HG03571 (cell line): ENCODE data around the gene CPEB1.
A peak's percentile ranks its signal among the peaks of the same experiment; 100 is the strongest.
"Not testable (repeated sequence)": the region's sequence is repeated elsewhere in the genome, so short reads cannot be mapped to it uniquely, and the experiment has no call there.

Source experiments
- ATAC-seq: cut with Tn5 transposase; IDR thresholded peaks from one replicate; pipeline ENCODE4 v1.9.1; 2021; ENCODE audit not compliant: unreplicated experiment

CPEB1 gene

DNA sequence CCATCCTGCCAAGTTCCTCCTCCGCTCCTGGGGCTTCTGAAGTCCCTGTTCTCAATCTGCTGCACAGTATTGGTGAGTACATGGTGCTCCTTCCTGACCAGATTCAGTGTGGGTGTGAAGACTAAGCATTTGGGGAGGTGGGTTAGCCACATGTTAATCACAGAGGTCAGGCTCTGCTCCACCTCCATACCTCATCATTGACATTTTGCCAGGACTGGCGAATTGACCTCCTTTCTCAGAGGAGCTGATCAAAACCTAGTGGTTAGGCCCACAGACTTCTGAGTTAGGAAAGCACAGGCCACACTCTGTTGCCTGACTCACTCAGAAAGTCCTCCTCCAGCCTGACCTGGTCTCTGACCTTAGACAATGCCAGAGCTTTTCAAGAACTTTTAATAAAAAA is 98.5 kb downstream of the CPEB1 start:
- no peak for ATAC-seq

DNA sequence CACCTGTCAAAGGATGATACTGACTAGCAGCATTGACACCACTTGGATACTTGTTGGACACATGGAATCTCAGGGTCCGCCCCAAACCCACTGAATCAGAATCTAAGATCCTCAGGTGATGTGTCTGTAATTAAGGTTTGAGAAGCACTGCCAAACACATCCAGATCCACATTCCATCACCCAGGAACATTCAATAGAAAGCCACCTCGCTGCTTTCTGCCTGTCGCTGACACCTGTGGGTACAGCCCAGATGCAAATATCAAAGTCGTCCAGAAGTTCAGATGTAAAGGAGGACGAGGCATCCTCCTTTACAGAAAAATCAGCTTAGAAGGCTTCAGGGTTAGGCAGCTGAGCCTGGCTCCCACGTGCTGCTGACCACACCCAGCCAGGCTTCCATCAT is 101.7 kb downstream of the CPEB1 start:
- ATAC-seq = no peak

DNA sequence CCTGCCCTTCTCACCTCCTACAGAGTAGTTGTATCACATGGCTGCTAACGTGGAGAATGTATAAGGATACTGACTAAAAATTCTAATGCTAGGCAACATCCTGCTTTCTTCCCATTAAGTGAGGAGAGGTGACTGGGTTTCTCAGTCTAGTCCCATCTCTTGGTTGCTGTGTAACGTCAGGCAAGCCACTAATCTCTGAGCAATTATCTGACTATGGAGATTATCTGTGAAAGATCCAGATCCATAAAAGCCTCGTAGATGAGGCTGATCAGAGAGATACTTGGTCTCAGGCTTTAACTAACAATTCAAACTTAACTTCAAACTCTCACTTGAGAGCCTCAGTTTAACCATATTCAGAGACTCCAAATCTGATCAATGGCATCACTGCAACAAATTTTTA is 102.2 kb downstream of the CPEB1 start:
- ATAC-seq = no peak

DNA sequence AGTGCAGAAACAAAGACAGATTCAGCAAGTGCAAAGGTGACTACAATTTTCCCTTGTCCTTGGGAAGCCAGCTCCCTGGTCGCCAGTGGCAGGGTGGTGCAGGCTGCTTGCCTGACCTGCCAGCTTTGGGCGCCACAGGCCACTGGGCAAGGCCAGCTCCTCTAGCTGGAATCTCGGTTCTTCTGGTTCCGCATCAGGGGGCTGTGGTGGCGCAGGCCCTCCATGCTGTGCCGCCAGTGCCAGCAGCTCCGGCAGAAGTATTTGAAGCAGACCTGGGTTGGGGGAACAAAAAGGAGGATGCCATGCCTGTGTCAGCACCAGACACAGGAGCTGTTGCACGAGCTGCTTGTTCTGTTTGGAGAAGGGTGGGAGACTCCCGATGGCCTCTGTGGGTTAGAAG is 102.7 kb downstream of the CPEB1 start:
- ATAC-seq = no peak

DNA sequence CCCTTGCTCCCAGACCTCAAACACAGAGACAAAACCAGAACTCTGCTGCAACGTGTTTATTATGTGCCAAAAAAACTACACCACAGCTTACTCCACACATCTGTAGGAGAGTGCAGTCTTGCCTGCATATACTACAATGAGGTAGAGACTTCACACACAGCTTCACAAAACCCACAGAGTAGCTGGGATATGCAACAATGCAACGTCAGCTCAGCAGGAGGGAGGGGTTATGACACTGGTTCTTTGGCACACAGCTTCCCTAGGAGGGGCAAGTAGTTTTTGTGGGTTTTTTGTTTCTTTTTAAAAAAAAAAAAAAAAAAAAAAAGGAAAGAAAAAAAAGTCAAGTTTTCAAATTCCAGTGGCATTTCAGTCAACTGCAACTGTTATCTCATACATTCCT is 104.0 kb downstream of the CPEB1 start:
- no peak for ATAC-seq

DNA sequence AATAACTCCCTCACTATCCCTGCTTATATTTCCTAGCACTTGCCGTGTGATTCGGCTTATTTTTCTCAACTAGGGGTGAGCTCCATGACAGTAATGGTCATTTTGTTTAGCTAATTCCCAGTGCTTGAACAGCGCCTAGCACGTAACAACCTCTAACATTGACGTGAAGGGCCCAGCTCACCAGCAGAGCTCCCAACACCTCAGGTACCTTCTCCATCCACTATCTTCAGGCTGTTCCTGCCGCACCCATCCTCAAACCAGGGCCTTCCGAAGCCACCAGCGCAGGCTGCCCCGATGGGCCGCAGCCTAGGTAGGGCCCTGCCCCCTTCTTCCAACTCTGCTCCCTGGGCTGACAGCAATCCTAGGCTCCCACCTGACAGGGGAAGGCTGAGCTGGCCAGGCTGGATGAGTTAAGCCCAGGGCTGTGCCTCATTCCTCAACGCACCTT is 106.2 kb downstream of the CPEB1 start:
- ATAC-seq = no peak

DNA sequence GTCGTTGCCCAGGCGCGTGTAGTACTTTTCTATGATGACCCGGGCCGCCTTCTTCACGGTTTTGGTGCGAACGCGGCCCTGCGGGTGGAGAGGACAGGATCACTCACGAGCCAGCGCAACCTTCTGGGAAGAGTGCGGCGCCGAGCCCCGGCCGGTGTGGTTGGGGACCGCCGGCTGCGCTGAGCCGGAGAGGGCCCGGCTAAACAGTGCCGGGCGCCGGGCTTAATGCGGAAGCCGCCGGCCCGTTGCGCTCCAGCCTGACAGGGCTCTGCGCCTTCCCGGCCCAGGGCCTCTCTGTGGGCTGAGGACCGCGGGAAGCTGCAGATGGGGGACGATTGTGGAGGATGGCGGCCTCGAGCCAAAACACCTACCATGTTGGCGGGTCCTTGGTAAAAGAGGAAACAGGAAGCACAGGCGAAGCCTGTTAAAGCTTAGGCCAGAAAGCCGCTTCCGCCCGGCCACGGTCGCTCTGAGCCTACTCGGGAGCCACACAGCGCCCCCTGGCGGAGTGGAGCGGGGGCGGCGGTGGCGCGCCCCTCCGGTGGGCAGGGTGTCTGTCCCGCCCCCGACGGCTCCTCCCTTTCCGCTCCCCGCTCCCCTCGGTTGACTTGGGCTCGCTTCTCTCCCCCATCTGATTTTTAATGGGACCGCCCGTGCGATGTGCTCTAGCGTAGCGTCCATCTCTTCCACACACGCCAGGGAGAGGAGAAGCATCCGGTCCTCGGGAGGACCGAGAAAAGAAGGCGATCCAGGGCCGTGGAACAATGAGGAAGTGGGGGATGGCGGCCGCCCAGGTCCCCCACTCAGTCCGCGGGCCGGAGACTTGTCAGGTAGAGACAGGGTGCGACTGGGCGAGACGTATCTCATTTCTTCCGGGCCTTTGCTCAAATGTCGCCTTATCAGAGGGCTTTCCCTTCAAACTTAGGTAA is 106.8 kb downstream of the CPEB1 start, which contains the start of gene RPS17:
TSS of gene RPS17 (minus strand) at position 403 of the 929 bp plus-strand sequence. CDS start at position 374, 29 bp downstream.
- ATAC-seq = peak; percentile 96

DNA sequence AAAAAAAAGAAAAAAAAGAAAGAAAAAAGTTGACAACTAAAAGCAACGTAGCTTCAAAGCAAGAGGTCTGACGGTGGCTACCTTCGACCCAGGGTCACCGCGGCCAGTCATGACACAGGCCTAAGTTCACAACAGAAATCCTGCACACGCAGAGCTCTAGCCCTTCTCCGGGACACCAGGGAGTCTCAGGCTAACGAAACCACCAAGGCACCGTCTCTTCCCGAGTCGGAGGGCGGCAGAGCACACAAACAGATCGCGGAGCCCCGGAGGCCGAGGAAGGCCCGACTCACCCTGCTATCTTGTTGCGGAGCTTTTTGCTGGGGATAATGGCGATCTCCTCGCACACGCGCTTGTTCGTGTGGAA is 107.5 kb downstream of the CPEB1 start:
- ATAC-seq = no peak

DNA sequence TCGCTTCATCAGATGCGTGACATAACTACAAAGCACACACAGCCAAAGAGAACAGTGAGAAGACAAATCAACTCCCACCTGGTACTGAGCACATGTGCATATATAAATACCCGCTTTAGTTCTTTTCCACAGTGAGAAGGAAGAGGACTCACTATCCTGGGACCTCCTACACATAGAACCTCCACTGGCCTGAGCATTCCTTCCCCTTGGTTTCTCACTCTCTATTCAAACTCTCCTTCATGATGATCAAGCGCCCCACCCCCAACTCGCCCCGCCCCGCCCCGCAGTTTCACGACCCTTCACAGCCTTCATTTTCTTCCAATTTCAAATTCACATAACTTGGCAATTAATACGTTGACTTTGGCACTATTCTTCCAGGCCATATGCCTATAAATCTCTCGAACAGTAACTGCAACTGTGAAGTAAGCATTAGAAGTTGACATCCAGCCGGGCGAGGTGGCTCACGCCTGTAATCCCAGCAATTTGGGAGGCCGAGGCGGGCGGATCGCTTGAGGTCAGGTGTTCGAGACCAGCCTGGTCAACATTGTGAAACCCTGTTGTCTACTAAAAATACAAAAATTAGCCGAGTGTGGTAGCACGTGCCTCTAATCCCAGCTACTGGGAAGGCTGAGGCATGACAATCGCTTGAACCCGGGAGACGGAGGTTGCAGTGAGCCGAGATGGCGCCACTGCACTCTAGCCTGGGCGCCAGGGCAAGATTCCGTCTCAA is 108.0 kb downstream of the CPEB1 start:
- no peak for ATAC-seq

DNA sequence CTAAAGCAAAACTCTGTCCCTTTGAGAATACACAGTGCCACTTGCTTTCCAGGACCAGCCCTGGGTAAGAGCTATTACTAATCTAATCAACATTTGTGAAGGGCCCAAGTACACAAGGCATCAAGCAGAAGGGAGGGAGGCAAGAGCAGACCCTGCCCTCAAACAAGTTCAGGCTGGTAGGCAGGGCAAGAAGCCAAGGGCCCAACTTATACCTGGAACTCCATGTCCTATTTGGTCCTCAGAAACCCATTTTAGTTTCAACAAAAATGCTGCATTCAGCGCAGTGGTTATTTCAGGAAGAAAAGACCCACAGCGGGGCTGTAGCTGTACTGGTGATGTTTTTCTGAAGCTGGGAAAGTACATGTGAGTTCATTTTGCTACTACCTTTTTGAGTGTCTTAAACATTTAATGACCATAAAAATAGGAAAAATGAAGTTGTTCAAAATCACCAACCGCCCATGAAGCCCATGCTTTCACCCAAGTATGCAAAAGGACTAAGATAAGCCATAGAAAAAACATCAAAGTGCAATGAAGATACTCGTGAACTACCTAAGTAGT is 109.7 kb downstream of the CPEB1 start:
- ATAC-seq = no peak

DNA sequence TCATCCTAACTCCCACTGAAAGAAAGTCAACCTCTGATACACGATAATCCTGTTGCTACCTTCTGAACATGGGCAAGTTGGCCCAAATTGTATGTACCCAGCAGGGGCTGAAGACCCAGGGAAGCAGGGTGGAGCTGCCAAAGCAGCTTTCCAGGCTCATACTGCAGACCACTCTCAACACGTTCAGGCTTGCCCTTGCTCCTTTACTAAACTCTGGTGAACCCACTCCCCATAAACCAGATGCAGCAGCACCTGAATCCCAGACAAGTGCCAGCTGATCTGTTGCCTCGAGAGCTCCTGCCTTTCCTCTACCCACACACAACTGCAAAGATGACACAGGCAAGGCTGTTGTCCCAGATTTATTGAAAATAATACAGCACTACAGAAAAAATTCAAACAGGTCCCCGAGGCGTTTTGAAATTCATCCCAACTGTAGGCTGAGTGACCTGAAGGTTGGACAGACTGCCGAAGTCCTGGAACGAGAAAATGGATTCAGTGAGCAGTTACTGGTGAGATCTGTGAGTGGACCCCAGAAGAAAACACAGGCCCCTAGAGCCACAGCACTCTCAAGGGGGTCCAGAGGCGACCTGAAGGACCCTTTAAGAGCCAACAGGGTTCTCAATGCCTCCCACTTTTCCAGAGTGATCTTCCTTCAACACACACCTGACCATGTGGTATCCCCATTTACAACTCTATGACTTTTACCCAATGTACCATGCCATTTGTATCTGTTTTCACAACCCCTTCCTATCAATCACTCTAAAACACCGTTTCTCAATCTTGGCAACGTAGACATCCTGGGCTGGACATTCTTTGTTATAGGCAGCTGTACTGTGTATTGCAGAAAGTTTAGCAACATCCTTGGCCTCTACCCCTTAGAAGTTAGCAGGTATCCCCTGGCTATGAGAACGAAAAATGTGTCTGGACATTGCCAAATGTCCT is 110.5 kb downstream of the CPEB1 start:
- no peak for ATAC-seq

DNA sequence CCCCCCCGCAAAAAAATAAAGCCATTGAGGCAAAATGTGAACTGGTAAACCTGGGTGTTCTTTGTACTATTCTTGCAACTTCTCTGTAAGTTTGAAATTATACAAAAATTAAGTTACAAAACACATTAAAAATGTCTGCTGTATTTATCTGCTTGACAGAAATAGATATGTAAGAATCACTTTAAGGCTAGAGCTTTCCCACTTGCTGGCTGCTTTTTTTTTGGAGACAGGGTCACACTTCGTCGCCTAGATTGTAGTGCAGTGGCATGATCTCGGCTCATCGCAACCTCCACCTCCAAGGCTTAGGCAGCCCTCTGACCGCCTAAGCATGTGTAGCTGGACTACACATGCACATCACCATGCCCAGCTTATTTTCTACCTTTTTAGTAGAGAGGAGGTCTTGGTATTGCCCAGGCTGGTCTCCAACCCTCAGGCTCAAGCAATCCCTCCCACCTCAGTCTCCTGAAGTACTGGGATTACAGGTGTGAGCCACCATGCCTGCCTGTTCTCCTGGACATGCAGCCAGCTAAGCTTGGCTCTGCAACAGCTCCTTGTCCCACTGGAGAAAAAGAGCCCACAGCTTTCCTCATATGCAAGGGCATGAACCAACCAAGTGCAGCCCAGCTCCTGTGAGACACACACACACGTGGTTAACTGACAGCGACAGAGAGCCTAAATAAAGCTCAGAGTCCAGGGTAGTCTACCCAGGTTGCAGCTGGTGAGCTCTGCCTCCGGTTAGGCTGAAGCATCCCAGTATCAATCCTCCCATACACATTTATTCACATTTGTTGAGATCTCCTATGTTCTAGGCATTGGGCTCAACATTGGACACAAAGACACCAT is 111.4 kb downstream of the CPEB1 start:
- ATAC-seq = no peak

DNA sequence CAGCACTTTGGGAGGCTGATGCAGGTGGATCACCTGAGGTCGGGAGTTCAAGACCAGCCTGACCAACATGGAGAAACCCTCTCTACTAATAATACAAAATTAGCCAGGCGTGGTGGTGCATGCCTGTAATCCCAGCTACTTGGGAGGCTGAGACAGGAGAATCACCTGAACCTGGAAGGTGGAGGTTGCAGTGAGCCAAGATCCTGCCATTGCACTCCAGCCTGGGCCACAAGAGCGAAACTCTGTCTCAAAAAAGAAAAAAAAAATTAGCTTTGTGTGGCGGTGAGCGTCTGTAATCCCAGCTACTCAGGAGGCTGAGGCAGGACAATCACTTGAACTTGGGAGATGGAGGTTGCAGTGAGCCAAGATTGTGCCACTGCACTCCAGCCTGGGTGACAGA is 112.0 kb downstream of the CPEB1 start:
- ATAC-seq = not testable (repeated sequence)

DNA sequence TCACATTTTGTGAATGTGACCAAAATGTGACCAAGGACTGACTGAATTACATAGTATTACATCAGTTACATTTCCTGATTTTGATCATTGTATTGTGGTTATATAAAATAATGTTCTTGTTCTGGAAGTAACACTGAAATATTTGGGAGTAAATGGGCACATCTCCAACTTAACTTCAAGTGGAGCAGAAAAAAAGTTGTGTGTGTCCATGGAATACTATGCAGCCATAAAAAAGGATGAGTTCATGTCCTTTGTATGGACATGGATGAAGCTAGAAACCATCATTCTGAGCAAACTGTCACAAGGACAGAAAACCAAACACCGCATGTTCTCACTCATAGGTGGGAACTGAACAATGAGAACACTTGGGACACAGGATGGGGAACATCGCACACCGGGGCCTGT is 112.7 kb downstream of the CPEB1 start:
- ATAC-seq = not testable (repeated sequence)

DNA sequence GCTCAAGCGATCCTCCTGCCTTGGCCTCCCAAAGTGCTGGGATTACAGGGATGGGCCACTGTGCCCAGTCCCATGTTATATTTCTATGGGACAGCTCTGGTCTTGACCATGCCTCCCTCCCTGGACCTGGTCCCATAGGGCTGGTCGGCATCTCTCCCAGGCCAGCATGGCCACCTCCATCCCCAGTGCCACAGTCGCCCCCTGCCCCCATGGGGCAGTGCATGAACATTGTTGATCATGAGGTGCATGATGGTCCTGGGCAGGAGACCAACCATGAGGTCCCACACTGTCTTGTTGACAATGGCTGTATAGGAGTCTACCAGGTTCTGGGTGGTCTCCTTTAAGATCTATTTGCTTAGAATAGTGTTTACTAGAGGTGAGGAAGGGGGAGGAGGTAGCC is 113.4 kb downstream of the CPEB1 start:
- no peak for ATAC-seq

DNA sequence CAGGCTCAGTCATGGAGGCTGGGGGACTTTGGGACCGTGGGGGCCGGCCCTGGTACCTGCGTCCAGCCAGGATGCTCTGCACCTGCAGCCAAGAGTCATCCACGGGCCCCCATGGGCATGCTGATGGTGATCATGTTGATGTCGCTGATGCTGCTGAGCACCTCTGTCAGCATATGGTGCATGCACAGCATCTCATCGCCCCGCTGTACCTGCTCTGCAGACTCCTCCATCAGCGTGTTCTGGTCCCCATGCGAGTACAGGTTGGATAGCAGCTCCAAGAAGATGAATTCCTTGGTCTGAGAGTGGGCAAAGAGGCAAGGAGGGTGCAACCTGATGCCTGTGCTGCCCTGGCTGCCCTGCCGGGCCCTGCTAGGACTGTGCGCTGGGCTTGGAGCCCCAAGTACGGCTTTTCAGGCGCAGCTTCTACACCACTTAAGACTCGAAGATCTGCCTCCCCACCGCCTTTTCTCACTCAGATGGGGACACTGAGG is 114.1 kb downstream of the CPEB1 start:
- no peak for ATAC-seq

DNA sequence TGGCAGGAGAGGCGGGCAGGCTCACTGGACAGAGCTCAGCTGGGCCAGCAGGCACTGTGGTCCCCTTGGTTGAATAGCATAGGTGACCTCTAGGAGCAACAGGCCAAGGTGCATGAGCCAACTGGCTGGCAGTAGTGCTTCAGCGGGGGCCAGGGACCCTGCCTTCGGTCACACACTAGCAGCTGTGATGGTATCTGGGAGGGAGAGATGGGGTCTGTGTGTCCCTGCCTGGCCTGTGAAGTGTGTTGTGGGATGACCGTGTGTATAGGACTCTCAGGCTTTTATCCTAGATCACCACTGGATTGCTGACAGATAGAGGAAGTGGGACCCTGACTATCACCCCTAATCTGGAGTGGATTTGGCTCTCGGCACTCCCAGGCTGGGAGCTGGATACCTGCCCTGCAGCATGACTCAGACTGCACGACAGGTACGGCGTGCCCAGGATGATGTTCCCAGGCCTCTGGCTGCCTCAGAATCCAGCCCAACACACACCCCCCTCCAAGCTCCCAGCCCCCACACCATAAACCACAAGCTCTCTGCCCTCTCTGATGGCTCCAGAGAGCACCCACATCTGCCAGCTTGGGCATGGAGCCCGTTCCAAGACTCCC is 114.7 kb downstream of the CPEB1 start:
- no peak for ATAC-seq

DNA sequence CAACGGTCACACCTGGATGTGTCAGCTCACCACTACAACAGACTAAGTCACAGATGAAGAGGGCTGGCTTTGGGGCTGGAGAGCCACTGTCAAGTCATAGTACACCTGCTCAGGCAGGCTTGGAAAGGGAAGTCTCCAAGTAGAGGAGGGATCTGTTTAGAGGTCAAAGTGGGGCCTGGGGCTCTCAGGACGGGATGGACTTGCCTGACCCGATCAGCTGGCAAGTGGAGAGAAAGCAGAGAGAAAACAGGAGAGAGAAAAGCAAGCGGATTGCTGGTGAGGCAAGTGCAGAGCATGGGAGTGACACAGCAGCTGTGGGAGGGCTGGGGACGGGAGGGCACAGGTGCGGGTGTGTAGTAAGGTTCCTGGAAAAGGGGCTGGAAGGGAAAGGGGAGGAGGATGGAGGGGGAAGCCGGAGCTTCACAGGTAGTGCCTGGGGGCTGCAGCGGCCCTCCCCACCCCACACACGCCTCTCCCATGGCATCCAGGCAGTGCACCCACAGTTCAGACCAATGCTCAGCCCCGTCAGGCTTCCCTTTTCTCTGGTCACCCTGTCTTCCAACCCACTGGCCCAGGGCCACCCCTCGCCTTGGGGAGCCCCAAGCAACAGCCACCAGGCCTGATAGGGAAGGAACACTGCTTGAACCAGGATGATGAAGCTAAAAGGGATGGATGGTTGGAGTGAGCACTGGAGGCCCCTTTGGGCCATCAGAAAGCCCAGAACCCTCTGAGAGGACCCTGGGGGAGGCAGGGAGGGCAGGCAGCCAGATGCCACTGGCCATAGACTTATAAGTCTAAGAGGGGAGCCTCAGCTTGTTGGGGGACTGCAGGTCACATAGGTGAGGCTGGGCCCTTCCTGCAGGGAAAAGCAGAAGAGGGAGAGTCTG is 115.4 kb downstream of the CPEB1 start:
- no peak for ATAC-seq
